Thoracic aorta (tissue), 2 donors: Measurements from ENCODE around the gene MSN. TPM values are rescaled to one million over a fixed set of nuclear protein-coding genes. Genes with fewer than 3 reads are reported as not detected.

Experiments used
- ATAC-seq: fragments of 150-250 bp; one replicate; pipeline ENCODE4 v1.8.0; 2017; ENCODE audit warnings: low read depth; ENCODE audit not compliant: insufficient number of reproducible peaks, low FRiP score
- DNase-seq: peaks from one replicate; pipeline ENCODE4 v3.0.0-alpha.2; 2020; ENCODE audit warnings: low spot score
- H3K27ac ChIP-seq, 2 donors: fragments of 200-600 bp; sonication (generic); 1 replicate in 1 of 2; 2 replicates in 1 of 2; pipeline ENCODE4 v1.5.1; 2016; ENCODE audit warnings: mild to moderate bottlenecking in 2 of 2, moderate library complexity in 2 of 2
- H3K27me3 ChIP-seq: fragments of 200-600 bp; sonication (generic); replicated peaks from 2 replicates; pipeline ENCODE4 v1.6.0; 2016; ENCODE audit warnings: mild to moderate bottlenecking; ENCODE audit not compliant: insufficient read depth
- H3K36me3 ChIP-seq: fragments of 200-600 bp; sonication (generic); one replicate; pipeline ENCODE4 v1.5.1; 2016
- H3K4me1 ChIP-seq, 2 donors: fragments of 200-600 bp; sonication (generic); 1 replicate in 1 of 2; 2 replicates in 1 of 2; pipeline versions ENCODE4 v1.5.1 to v1.6.0; 2016; ENCODE audit warnings: low read depth in 2 of 2, mild to moderate bottlenecking in 1 of 2; ENCODE audit not compliant: control insufficient read depth in 1 of 2
- H3K4me3 ChIP-seq: fragments of 200-600 bp; sonication (generic); 2 replicates; pipeline ENCODE4 v1.5.1; 2016; ENCODE audit warnings: mild to moderate bottlenecking
- H3K9me3 ChIP-seq: fragments of 200-600 bp; sonication (generic); 2 replicates; pipeline ENCODE4 v1.5.1; 2016
- CTCF ChIP-seq: fragments of 200-600 bp; sonication (generic); IDR thresholded peaks from one replicate; pipeline ENCODE4 v1.5.1; 2019; ENCODE audit warnings: antibody characterized with exemption
- total RNA-seq, 2 donors: library from RNA; depleted of rRNA; stranded (reverse); fragments of >200 nt; gene quantifications; one replicate each; pipeline versions ENCODE4 v1.1.0 to v1.2.3, GENCODE V29; 2016

The MSN gene
- total RNA-seq, 2 donors from 2014 or later: 365 to 428 TPM

DNA sequence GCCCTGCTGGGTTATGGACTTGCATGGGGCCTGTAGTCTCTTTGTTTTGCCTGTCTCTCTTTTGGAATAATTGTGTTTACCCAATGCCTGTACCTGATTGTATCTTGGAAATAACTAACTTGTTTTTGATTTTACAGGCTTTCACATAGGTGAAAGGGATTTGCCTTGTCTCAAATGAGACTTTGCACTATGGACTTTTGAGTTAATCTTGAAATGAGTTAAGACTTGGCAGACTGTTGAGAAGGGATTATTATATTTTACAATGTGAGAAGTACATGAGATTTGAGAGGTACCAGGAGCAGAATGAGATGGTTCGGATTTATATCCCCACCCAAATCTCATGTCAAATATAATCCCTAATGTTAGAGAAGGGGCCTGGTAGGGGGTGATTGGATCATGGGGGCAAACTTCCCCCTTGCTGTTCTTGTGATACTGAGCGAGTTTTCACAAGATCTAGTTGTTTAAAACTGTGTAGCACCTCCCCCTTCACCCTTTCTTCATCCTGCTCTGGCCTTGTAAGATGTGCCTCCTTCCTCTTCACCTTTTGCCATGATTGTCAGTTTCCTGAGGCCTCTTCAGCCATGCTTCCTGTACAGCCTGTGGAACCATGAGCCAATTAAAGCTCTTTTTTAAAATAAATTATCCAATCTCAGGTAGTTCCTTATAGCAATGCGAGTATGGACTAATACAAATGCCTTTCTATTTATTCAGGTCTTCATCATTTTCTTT, 102.3 kb downstream of the MSN start:
- H3K4me1 ChIP-seq: no peaks in the 10 kb centered on the region
- TF ChIP-seq CTCF: no peak
- H3K4me3 ChIP-seq: no peak overlapping the region
- ATAC-seq (no peak), DNase-seq (no peak)
- no peaks in the 10 kb centered on the region for H3K36me3 ChIP-seq
- no peak overlapping the region for H3K27ac ChIP-seq
- H3K27me3 ChIP-seq: no peaks in the 10 kb centered on the region
- H3K9me3 ChIP-seq: no peaks in the 10 kb centered on the region

GRCh38 chrX:65772842-65773241, 105.4 kb downstream of the MSN start:
- Histone ChIP-seq H3K27ac (no peak overlapping the region), H3K4me3 (no peak overlapping the region), H3K27me3 (no peaks in the 10 kb centered on the region), H3K4me1 (no peaks in the 10 kb centered on the region), H3K36me3 (no peaks in the 10 kb centered on the region), H3K9me3 (no peaks in the 10 kb centered on the region)
- TF ChIP-seq CTCF: no peak
- no peak for ATAC-seq
- no peak for DNase-seq

GRCh38 chrX:65781845-65782244, 114.4 kb downstream of the MSN start:
- Histone ChIP-seq H3K27ac (no peak overlapping the region), H3K4me3 (no peak overlapping the region), H3K4me1 (no peaks in the 10 kb centered on the region), H3K9me3 (no peaks in the 10 kb centered on the region), H3K27me3 (no peaks in the 10 kb centered on the region), H3K36me3 (no peaks in the 10 kb centered on the region)
- ATAC-seq (no peak), DNase-seq (no peak)
- no peak for TF ChIP-seq CTCF

GRCh38 chrX:65783746-65784145, 116.3 kb downstream of the MSN start:
- ATAC-seq (no peak), DNase-seq (no peak)
- H3K36me3 ChIP-seq: no peaks in the 10 kb centered on the region
- no peaks in the 10 kb centered on the region for H3K9me3 ChIP-seq
- H3K27ac ChIP-seq: no peak overlapping the region
- no peaks in the 10 kb centered on the region for H3K27me3 ChIP-seq
- no peaks in the 10 kb centered on the region for H3K4me1 ChIP-seq
- TF ChIP-seq CTCF: no peak
- no peak overlapping the region for H3K4me3 ChIP-seq

Other genes with a start within 250 kb of the MSN start
- 10 to 100 TPM; 13.4 to 23.7 TPM for gene LAS1L, start 132.9 kb upstream of the MSN start, total RNA-seq